Astrocyte (in vitro differentiated cells and primary cell): ENCODE results near the gene REG1A. TPM values are rescaled to one million over a fixed set of nuclear protein-coding genes. Genes with fewer than 3 reads are reported as not detected.

Experiments used
- DNase-seq: peaks from one replicate; pipeline ENCODE4 v3.0.0-alpha.2; 2010; ENCODE audit warnings: low read depth
- FAIRE-seq: peaks from 2 replicates; lab custom pipeline; 2011; peaks lifted over from hg19 to GRCh38; lab: Jason Lieb, UNC
- H2AFZ ChIP-seq: 2 replicates; pipeline ENCODE4 v1.6.0; 2012; ENCODE audit warnings: low read depth, low read length, inconsistent platforms
- H3K27ac ChIP-seq: 2 replicates; pipeline ENCODE4 v1.5.1; 2011; ENCODE audit warnings: low read depth, low read length, inconsistent platforms
- H3K27me3 ChIP-seq: 2 replicates; pipeline ENCODE4 v1.6.0; 2011; ENCODE audit warnings: low read length, inconsistent platforms; ENCODE audit not compliant: insufficient read depth
- H3K36me3 ChIP-seq: 2 replicates; pipeline ENCODE4 v1.5.1; 2011; ENCODE audit warnings: low read length, inconsistent platforms; ENCODE audit not compliant: insufficient read depth
- H3K4me1 ChIP-seq: 2 replicates; pipeline ENCODE4 v1.5.1; 2011; ENCODE audit warnings: low read length, inconsistent platforms; ENCODE audit not compliant: insufficient read depth
- H3K4me2 ChIP-seq: 2 replicates; pipeline ENCODE4 v1.6.0; 2012; ENCODE audit warnings: low read length, inconsistent platforms
- H3K4me3 ChIP-seq: 2 replicates; pipeline ENCODE4 v1.5.1; 2011; ENCODE audit warnings: low read depth, mild to moderate bottlenecking, low read length, inconsistent platforms; ENCODE audit not compliant: insufficient read depth
- H3K79me2 ChIP-seq: 2 replicates; pipeline ENCODE4 v1.6.0; 2012; ENCODE audit warnings: mild to moderate bottlenecking, low read length, inconsistent platforms; ENCODE audit not compliant: insufficient read depth
- H3K9ac ChIP-seq: 2 replicates; pipeline ENCODE4 v1.6.0; 2012; ENCODE audit warnings: mild to moderate bottlenecking, low read length, inconsistent platforms
- H3K9me3 ChIP-seq: 2 replicates; pipeline ENCODE4 v1.5.1; 2012; ENCODE audit warnings: low read depth, mild to moderate bottlenecking, low read length, inconsistent platforms; ENCODE audit not compliant: insufficient read depth
- H4K20me1 ChIP-seq: 2 replicates; pipeline ENCODE4 v1.6.0; 2012; ENCODE audit warnings: low read length, inconsistent platforms; ENCODE audit not compliant: insufficient read depth
- H3K27ac Mint-ChIP-seq: one replicate; pipeline ENCODE4 v1.8.0; 2021; ENCODE audit warnings: mild to moderate bottlenecking, mixed read lengths; ENCODE audit not compliant: unreplicated experiment
- H3K27me3 Mint-ChIP-seq: one replicate; pipeline ENCODE4 v1.8.0; 2021; ENCODE audit warnings: low read depth, mixed read lengths; ENCODE audit not compliant: unreplicated experiment
- H3K36me3 Mint-ChIP-seq: one replicate; pipeline ENCODE4 v1.8.0; 2021; ENCODE audit warnings: low read depth, mixed read lengths; ENCODE audit not compliant: unreplicated experiment
- H3K4me1 Mint-ChIP-seq: one replicate; pipeline ENCODE4 v1.8.0; 2021; ENCODE audit warnings: low read depth, mixed read lengths; ENCODE audit not compliant: unreplicated experiment
- H3K4me3 Mint-ChIP-seq: one replicate; pipeline ENCODE4 v1.8.0; 2021; ENCODE audit warnings: mild to moderate bottlenecking, moderate library complexity, mixed read lengths; ENCODE audit not compliant: unreplicated experiment
- H3K9me3 Mint-ChIP-seq: one replicate; pipeline ENCODE4 v1.8.0; 2021; ENCODE audit warnings: mild to moderate bottlenecking, mixed read lengths; ENCODE audit not compliant: unreplicated experiment
- CTCF ChIP-seq: IDR thresholded peaks from 2 replicates; pipeline ENCODE4 v1.5.1; 2011; ENCODE audit warnings: low read depth, mild to moderate bottlenecking, inconsistent platforms, low read length, moderate library complexity; ENCODE audit not compliant: insufficient read depth
- EZH2 ChIP-seq: IDR thresholded peaks from 2 replicates; pipeline ENCODE4 v1.6.1; 2012; ENCODE audit warnings: mild to moderate bottlenecking, low read length, inconsistent platforms; ENCODE audit not compliant: insufficient read depth
- total RNA-seq: library from RNA; stranded (reverse); gene quantifications from 2 replicates; pipeline ENCODE4 v1.2.1, GENCODE V29; 2021

REG1A gene
- total RNA-seq, 1 donor from 2014 or later: not detected

- Histone ChIP-seq H3K9ac (no peak overlapping the region), H2AFZ (no peak overlapping the region), H3K27ac (no peak overlapping the region), H3K36me3 (no peaks in the 10 kb centered on the region), H3K27me3 (no peaks in the 10 kb centered on the region), H3K4me1 (no peaks in the 10 kb centered on the region), H3K79me2 (no peaks in the 10 kb centered on the region), H3K4me2 (no peak overlapping the region), H3K9me3 (peaks cover 6% of the 10 kb centered on the region), H4K20me1 (no peaks in the 10 kb centered on the region), H3K4me3 (no peak overlapping the region)
- DNase-seq (no peak), FAIRE-seq (no peak)
- Mint-ChIP-seq H3K27me3 (peaks cover 6% of the 10 kb centered on the region), H3K36me3 (no peaks in the 10 kb centered on the region), H3K4me3 (no peak overlapping the region), H3K4me1 (no peaks in the 10 kb centered on the region), H3K27ac (no peak overlapping the region), H3K9me3 (no peaks in the 10 kb centered on the region)
- TF ChIP-seq EZH2 (no peak), CTCF (no peak)
These were observed 8.0 kb upstream of the REG1A start for GRCh38 chr2:79112269-79112668.

- Mint-ChIP-seq H3K4me3 (no peak overlapping the region), H3K9me3 (no peaks in the 10 kb centered on the region)
These were observed 5.3 kb upstream of the REG1A start for GRCh38 chr2:79114797-79115494.

More at GRCh38 chr2:79114797-79115494, 5.3 kb upstream of the REG1A start:
- Histone ChIP-seq H3K4me1 (no peaks in the 10 kb centered on the region), H3K4me3 (no peak overlapping the region), H3K27ac (no peak overlapping the region), H2AFZ (no peak overlapping the region), H3K4me2 (no peak overlapping the region), H3K79me2 (no peaks in the 10 kb centered on the region), H3K27me3 (no peaks in the 10 kb centered on the region), H3K9me3 (peaks cover 7% of the 10 kb centered on the region), H3K9ac (no peak overlapping the region), H4K20me1 (no peaks in the 10 kb centered on the region), H3K36me3 (no peaks in the 10 kb centered on the region)
- DNase-seq (no peak), FAIRE-seq (no peak)
- peaks cover 6% of the 10 kb centered on the region for H3K27me3 Mint-ChIP-seq
- TF ChIP-seq CTCF (no peak), EZH2 (no peak)
- no peaks in the 10 kb centered on the region for H3K4me1 Mint-ChIP-seq
- no peak overlapping the region for H3K27ac Mint-ChIP-seq
- H3K36me3 Mint-ChIP-seq: no peaks in the 10 kb centered on the region
